Measurements from ENCODE around the gene PARP11.

PARP11 gene

DNA sequence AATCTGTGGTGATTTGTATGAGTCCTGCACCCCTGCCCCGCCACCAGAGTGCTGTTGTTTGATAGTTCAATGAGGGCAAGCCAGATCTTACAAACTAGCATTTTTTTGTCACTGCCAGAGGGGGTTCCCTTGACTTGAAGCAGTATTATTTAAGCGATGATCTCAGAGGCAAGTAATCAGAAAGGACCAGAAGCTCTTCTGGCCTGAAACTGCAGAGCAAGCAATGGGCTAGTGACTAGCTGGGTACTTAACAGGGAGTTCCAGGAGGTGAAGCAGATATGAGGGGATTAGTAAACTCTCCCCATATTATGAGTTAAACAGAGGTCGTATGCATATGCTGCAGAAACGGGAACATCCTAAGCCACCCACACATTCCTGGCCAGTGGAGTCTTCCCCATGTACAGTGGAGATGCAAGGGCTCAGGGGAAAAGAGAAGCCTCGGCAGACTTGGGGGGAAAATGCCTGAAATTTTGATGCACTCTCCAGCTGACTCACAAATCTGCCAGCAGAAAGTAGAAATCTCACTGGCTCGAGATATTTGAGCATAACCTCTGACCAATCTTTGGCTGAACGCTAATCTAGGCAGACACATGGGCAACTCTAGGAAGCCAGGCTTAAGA lies 112.0 kb downstream of the PARP11 start:
- DNase-seq: no peak

DNA sequence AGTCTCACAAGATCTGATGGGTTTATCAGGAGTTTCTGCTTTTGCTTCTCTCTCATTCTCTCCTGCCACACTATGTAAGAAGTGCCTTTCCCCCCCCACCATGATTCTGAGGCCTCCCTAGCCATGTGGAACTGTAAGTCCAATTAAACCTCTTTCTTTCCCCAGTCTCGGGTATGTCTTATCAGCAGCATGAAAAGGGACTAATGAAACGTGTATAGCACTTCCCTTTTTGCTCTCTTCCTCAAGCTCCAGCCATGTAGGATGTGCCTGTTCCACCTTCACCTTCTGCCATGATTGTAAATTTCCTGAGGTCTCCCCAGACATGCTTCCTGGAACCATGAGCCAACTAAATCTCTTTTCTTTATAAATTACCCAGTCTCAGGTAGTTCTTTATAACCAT lies 113.3 kb downstream of the PARP11 start:
- DNase-seq: no peak
